Skin epidermis (tissue), 12 donors: Measurements from ENCODE around the gene DNMT3A.
A peak's percentile ranks its signal among the peaks of the same experiment; 100 is the strongest.
"Not testable (repeated sequence)": the region's sequence is repeated elsewhere in the genome, so short reads cannot be mapped to it uniquely, and the experiment has no call there.

Experiments
- H3K27ac ChIP-seq, 21 experiments: fragments of 200-600 bp; sonication (generic) in 11 of 21; one replicate each; pipeline ENCODE4 v1.5.0; 2020; ENCODE audit warnings: mild to moderate bottlenecking in 3 of 21, inconsistent platforms in 2 of 21, moderate library complexity in 2 of 21
- H3K4me3 ChIP-seq, 7 experiments: fragments of 200-600 bp; sonication (generic) in 2 of 7; one replicate each; pipeline ENCODE4 v1.5.0; 2020; ENCODE audit warnings: inconsistent platforms in 2 of 7, mild to moderate bottlenecking in 2 of 7, moderate library complexity in 1 of 7

DNMT3A gene

GRCh38 chr2:25274868-25275574 lies 66.7 kb downstream of the DNMT3A start:
- H3K27ac ChIP-seq: peak overlapping the region in 20 of 21 experiments; percentile 4 to 95 (median 78)
- no peak overlapping the region for H3K4me3 ChIP-seq

- Histone ChIP-seq H3K27ac (peak overlapping the region in 19 of 21 experiments; percentile 30 to 95 (median 76)), H3K4me3 (no peak overlapping the region)
Measured at GRCh38 chr2:25273985-25274535, 67.7 kb downstream of the DNMT3A start.

- H3K4me3 ChIP-seq: not testable (repeated sequence)
- peak overlapping the region in 14 of 21 experiments; percentile 20 to 95 (median 79) for H3K27ac ChIP-seq
Measured at GRCh38 chr2:25272705-25273104, 69.0 kb downstream of the DNMT3A start.

- Histone ChIP-seq H3K27ac (no peak overlapping the region), H3K4me3 (no peak overlapping the region)
Measured at GRCh38 chr2:25270061-25270460, 71.7 kb downstream of the DNMT3A start.

GRCh38 chr2:25269233-25269632 lies 72.5 kb downstream of the DNMT3A start:
- Histone ChIP-seq H3K4me3 (no peak overlapping the region), H3K27ac (no peak overlapping the region)

GRCh38 chr2:25268139-25268538 lies 73.6 kb downstream of the DNMT3A start:
- no peak overlapping the region for H3K4me3 ChIP-seq
- no peak overlapping the region for H3K27ac ChIP-seq

GRCh38 chr2:25266399-25266798 lies 75.3 kb downstream of the DNMT3A start:
- no peak overlapping the region for H3K4me3 ChIP-seq
- no peak overlapping the region for H3K27ac ChIP-seq

GRCh38 chr2:25265802-25266201 lies 75.9 kb downstream of the DNMT3A start:
- no peak overlapping the region for H3K27ac ChIP-seq
- H3K4me3 ChIP-seq: no peak overlapping the region

GRCh38 chr2:25265001-25265400 lies 76.7 kb downstream of the DNMT3A start:
- Histone ChIP-seq H3K27ac (peak overlapping the region in 1 of 21 experiments; percentile 47), H3K4me3 (no peak overlapping the region)

GRCh38 chr2:25262288-25262687 lies 79.4 kb downstream of the DNMT3A start:
- H3K4me3 ChIP-seq: no peak overlapping the region
- no peak overlapping the region for H3K27ac ChIP-seq

- no peak overlapping the region for H3K27ac ChIP-seq
- no peak overlapping the region for H3K4me3 ChIP-seq
Measured at GRCh38 chr2:25259737-25260124, 82.0 kb downstream of the DNMT3A start.

GRCh38 chr2:25258847-25259736 lies 82.6 kb downstream of the DNMT3A start:
- peak overlapping the region in 1 of 21 experiments; percentile 16 for H3K27ac ChIP-seq

GRCh38 chr2:25257931-25258846 lies 83.5 kb downstream of the DNMT3A start:
- no peak overlapping the region for H3K4me3 ChIP-seq
- peak overlapping the region in 1 of 21 experiments; percentile 16 for H3K27ac ChIP-seq

More at GRCh38 chr2:25258847-25259736, 82.6 kb downstream of the DNMT3A start:
- no peak overlapping the region for H3K4me3 ChIP-seq

- H3K27ac ChIP-seq: peak overlapping the region in 1 of 21 experiments; percentile 26
- H3K4me3 ChIP-seq: no peak overlapping the region
Measured at GRCh38 chr2:25257032-25257552, 84.6 kb downstream of the DNMT3A start.

GRCh38 chr2:25256488-25256875 lies 85.2 kb downstream of the DNMT3A start:
- Histone ChIP-seq H3K4me3 (no peak overlapping the region), H3K27ac (peak overlapping the region in 1 of 21 experiments; percentile 26)

GRCh38 chr2:25255745-25256487 lies 85.8 kb downstream of the DNMT3A start:
- H3K27ac ChIP-seq: no peak overlapping the region

GRCh38 chr2:25254961-25255360 lies 86.8 kb downstream of the DNMT3A start:
- Histone ChIP-seq H3K27ac (no peak overlapping the region), H3K4me3 (no peak overlapping the region)

More at GRCh38 chr2:25255745-25256487, 85.8 kb downstream of the DNMT3A start:
- no peak overlapping the region for H3K4me3 ChIP-seq

GRCh38 chr2:25253153-25253626 lies 88.5 kb downstream of the DNMT3A start:
- Histone ChIP-seq H3K27ac (peak overlapping the region in 16 of 21 experiments; percentile 66 to 95 (median 83)), H3K4me3 (peak overlapping the region in 3 of 7 experiments; percentile 54 to 65 (median 61))
